ENCODE measurements around the gene PPIL6.

The PPIL6 gene

GRCh38 chr6:109360281-109360680 lies 80.1 kb downstream of the PPIL6 start:
- no peak for DNase-seq

- DNase-seq = no peak
These were observed 81.2 kb downstream of the PPIL6 start for GRCh38 chr6:109359248-109359647.

GRCh38 chr6:109358204-109358603 lies 82.2 kb downstream of the PPIL6 start:
- no peak for DNase-seq

- DNase-seq = no peak
These were observed 84.2 kb downstream of the PPIL6 start for GRCh38 chr6:109356237-109356636.

- DNase-seq = no peak
These were observed 88.9 kb downstream of the PPIL6 start for GRCh38 chr6:109351231-109352130.

GRCh38 chr6:109349419-109349987 lies 90.9 kb downstream of the PPIL6 start:
- DNase-seq = no peak

GRCh38 chr6:109348226-109348625 lies 92.2 kb downstream of the PPIL6 start:
- no peak for DNase-seq

- DNase-seq = no peak
These were observed 92.6 kb downstream of the PPIL6 start for GRCh38 chr6:109347779-109348178.

- no peak for DNase-seq
These were observed 94.4 kb downstream of the PPIL6 start for GRCh38 chr6:109345986-109346385.

GRCh38 chr6:109344226-109344625 lies 96.2 kb downstream of the PPIL6 start:
- no peak for DNase-seq

- DNase-seq = no peak
These were observed 96.9 kb downstream of the PPIL6 start for GRCh38 chr6:109343518-109343917.

- no peak for DNase-seq
These were observed 97.5 kb downstream of the PPIL6 start for GRCh38 chr6:109342911-109343310.

GRCh38 chr6:109342506-109342905 lies 97.9 kb downstream of the PPIL6 start:
- no peak for DNase-seq

GRCh38 chr6:109340811-109341210 lies 99.6 kb downstream of the PPIL6 start:
- no peak for DNase-seq
